WTC11 (cell line): Measurements from ENCODE around the gene SKAP1.

Experiments used
- ESRRA ChIP-seq: sonication (generic); formaldehyde crosslinking; IDR thresholded peaks from 2 replicates; pipeline ENCODE4 v1.8.1; 2022; ENCODE audit warnings: mild to moderate bottlenecking, missing genetic modification reagents, borderline replicate concordance
- NR2C2 ChIP-seq: sonication (generic); formaldehyde crosslinking; IDR thresholded peaks from 2 replicates; pipeline ENCODE4 v1.8.0; 2022; ENCODE audit warnings: mild to moderate bottlenecking, missing genetic modification reagents
- TF ChIP-seq, protein P1 (sequence below): sonication (generic); formaldehyde crosslinking; IDR thresholded peaks from 2 replicates; pipeline ENCODE4 v1.8.0; 2022; ENCODE audit warnings: mild to moderate bottlenecking, missing genetic modification reagents

DNA sequence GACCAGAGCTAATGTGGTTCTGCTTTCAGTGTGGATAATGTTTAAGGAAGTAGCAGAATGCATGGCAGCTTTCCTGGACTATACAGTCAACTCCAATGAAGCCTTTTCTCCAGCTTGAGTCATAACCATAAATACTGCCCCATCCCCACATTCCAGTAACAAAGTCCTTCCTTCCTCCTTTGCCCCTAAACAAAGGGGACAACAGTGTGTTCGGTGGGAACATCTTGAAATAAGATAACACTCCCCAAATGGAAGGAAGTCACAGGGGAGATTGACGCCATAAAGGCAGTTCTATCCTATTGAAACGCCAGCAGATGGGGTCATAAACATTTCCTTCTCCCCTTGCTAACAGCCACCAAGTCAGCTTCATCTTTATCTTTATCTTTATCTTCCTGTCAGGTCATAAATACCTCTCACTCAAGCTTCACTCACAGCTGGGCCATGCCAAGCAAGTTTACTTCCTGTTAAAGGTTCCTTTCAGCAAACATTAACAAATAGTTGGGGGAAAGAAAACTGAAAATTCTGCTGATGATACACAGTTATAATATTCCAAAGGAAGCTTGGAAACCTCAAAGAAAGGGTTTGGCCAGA is 185.8 kb downstream of the SKAP1 start:
- TF ChIP-seq, protein P1, sequence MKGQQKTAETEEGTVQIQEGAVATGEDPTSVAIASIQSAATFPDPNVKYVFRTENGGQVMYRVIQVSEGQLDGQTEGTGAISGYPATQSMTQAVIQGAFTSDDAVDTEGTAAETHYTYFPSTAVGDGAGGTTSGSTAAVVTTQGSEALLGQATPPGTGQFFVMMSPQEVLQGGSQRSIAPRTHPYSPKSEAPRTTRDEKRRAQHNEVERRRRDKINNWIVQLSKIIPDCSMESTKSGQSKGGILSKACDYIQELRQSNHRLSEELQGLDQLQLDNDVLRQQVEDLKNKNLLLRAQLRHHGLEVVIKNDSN (CRISPR knock-in tag): no peak
- TF ChIP-seq NR2C2 (CRISPR knock-in tag) (no peak), ESRRA (no peak)
